ENCODE measurements around the gene KL.

DNA sequence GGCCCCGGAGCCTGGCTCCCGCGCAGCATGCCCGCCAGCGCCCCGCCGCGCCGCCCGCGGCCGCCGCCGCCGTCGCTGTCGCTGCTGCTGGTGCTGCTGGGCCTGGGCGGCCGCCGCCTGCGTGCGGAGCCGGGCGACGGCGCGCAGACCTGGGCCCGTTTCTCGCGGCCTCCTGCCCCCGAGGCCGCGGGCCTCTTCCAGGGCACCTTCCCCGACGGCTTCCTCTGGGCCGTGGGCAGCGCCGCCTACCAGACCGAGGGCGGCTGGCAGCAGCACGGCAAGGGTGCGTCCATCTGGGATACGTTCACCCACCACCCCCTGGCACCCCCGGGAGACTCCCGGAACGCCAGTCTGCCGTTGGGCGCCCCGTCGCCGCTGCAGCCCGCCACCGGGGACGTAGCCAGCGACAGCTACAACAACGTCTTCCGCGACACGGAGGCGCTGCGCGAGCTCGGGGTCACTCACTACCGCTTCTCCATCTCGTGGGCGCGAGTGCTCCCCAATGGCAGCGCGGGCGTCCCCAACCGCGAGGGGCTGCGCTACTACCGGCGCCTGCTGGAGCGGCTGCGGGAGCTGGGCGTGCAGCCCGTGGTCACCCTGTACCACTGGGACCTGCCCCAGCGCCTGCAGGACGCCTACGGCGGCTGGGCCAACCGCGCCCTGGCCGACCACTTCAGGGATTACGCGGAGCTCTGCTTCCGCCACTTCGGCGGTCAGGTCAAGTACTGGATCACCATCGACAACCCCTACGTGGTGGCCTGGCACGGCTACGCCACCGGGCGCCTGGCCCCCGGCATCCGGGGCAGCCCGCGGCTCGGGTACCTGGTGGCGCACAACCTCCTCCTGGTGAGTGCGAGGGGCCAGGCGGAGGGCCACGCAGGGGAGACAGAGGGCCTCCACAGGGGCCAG, at the start of gene KL:
- TF ChIP-seq POLR2AphosphoS5 (IDR thresholded peaks at IDR 0.05; ENCODE audit: low read depth, low read length) (no peak), SIN3A (IDR thresholded peaks at IDR 0.05; ENCODE audit: borderline replicate concordance, insufficient read depth, low read length) (no peak), FOXP2 (optimal IDR thresholded peaks at IDR 0.05; ENCODE audit: borderline replicate concordance, extremely low read depth, extremely low read length, insufficient read depth) (no peak), TAF1 (IDR thresholded peaks at IDR 0.05; ENCODE audit: borderline replicate concordance, insufficient read depth, low read length) (no peak)
- TF ChIP-seq, protein P1, sequence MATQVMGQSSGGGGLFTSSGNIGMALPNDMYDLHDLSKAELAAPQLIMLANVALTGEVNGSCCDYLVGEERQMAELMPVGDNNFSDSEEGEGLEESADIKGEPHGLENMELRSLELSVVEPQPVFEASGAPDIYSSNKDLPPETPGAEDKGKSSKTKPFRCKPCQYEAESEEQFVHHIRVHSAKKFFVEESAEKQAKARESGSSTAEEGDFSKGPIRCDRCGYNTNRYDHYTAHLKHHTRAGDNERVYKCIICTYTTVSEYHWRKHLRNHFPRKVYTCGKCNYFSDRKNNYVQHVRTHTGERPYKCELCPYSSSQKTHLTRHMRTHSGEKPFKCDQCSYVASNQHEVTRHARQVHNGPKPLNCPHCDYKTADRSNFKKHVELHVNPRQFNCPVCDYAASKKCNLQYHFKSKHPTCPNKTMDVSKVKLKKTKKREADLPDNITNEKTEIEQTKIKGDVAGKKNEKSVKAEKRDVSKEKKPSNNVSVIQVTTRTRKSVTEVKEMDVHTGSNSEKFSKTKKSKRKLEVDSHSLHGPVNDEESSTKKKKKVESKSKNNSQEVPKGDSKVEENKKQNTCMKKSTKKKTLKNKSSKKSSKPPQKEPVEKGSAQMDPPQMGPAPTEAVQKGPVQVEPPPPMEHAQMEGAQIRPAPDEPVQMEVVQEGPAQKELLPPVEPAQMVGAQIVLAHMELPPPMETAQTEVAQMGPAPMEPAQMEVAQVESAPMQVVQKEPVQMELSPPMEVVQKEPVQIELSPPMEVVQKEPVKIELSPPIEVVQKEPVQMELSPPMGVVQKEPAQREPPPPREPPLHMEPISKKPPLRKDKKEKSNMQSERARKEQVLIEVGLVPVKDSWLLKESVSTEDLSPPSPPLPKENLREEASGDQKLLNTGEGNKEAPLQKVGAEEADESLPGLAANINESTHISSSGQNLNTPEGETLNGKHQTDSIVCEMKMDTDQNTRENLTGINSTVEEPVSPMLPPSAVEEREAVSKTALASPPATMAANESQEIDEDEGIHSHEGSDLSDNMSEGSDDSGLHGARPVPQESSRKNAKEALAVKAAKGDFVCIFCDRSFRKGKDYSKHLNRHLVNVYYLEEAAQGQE (IDR thresholded peaks at IDR 0.05; ENCODE audit: insufficient read depth in 1 of 2, low read depth in 2 of 2, low read length in 2 of 2), result no peak

All from PFSK-1 (cell line).